HG03565 (cell line): ENCODE data around the gene RHAG.
A peak's percentile ranks its signal among the peaks of the same experiment; 100 is the strongest.
"Not testable (repeated sequence)": the region's sequence is repeated elsewhere in the genome, so short reads cannot be mapped to it uniquely, and the experiment has no call there.

Experiments
- ATAC-seq: cut with Tn5 transposase; IDR thresholded peaks from one replicate; pipeline ENCODE4 v1.9.1; 2021; ENCODE audit warnings: mild to moderate bottlenecking, moderate library complexity; ENCODE audit not compliant: unreplicated experiment

Gene RHAG

GRCh38 chr6:49635978-49636712, 494 bp downstream of the RHAG start:
- ATAC-seq: no peak

GRCh38 chr6:49635480-49635879, 1.2 kb downstream of the RHAG start:
- no peak for ATAC-seq

GRCh38 chr6:49634836-49635218, 1.8 kb downstream of the RHAG start:
- no peak for ATAC-seq

- ATAC-seq: no peak
Observed at GRCh38 chr6:49634092-49634835, 2.4 kb downstream of the RHAG start.

- no peak for ATAC-seq
Observed at GRCh38 chr6:49633541-49633940, 3.1 kb downstream of the RHAG start.

- no peak for ATAC-seq
Observed at GRCh38 chr6:49632727-49633126, 3.9 kb downstream of the RHAG start.

- ATAC-seq: not testable (repeated sequence)
Observed at GRCh38 chr6:49629485-49630088, 7.1 kb downstream of the RHAG start.

GRCh38 chr6:49626811-49627210, 9.8 kb downstream of the RHAG start:
- no peak for ATAC-seq

- no peak for ATAC-seq
Observed at GRCh38 chr6:49618257-49618656, 18.4 kb downstream of the RHAG start.

- not testable (repeated sequence) for ATAC-seq
Observed at GRCh38 chr6:49614144-49614543, 22.5 kb downstream of the RHAG start.

GRCh38 chr6:49609285-49609684, 27.4 kb downstream of the RHAG start:
- no peak for ATAC-seq

GRCh38 chr6:49608275-49608674, 28.4 kb downstream of the RHAG start:
- not testable (repeated sequence) for ATAC-seq

- no peak for ATAC-seq
Observed at GRCh38 chr6:49607391-49607982, 29.2 kb downstream of the RHAG start.

GRCh38 chr6:49606721-49607390, 29.8 kb downstream of the RHAG start:
- ATAC-seq: peak; percentile 91

- ATAC-seq: not testable (repeated sequence)
Observed at GRCh38 chr6:49604080-49604479, 32.6 kb downstream of the RHAG start.

- ATAC-seq: not testable (repeated sequence)
Observed at GRCh38 chr6:49587262-49587661, 49.4 kb downstream of the RHAG start.

GRCh38 chr6:49582529-49582928, 54.1 kb downstream of the RHAG start:
- no peak for ATAC-seq

GRCh38 chr6:49579649-49580048, 57.0 kb downstream of the RHAG start:
- no peak for ATAC-seq

GRCh38 chr6:49576618-49577017, 60.0 kb downstream of the RHAG start:
- no peak for ATAC-seq

GRCh38 chr6:49570474-49571079, 66.1 kb downstream of the RHAG start:
- no peak for ATAC-seq

- ATAC-seq: no peak
Observed at GRCh38 chr6:49565855-49566254, 70.8 kb downstream of the RHAG start.
